NOMO-1 (cell line): ENCODE data around the gene SLC6A5.

Experiments used
- DNase-seq, 2 experiments: peaks; one replicate each; lab custom pipeline; 2025; ENCODE audit not compliant: unreplicated experiment in 2 of 2; lab: John Stamatoyannopoulos, UW

The SLC6A5 gene

DNA sequence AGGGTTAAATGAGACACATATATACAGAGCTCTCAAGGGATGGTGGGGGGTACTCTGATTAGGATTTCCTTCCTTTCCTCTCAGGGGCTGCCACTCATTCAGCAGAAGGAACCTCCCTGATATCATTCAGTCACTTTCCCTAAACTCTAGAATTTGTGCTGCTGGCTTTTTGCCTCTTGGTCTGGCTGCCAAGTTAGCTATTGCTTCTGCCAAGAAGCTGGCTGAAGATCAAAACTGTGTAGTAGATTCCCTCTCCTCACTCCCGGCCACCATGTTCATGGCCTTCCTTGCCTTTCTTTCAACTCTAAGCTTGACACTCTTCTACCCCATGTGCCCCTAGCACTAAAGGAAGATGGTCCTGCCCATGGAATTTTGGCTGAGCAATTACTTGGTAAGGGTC lies 18.7 kb downstream of the SLC6A5 start:
- DNase-seq, result no peak

- no peak for DNase-seq
Measured at GRCh38 chr11:20620988-20621387, 21.6 kb downstream of the SLC6A5 start.

DNA sequence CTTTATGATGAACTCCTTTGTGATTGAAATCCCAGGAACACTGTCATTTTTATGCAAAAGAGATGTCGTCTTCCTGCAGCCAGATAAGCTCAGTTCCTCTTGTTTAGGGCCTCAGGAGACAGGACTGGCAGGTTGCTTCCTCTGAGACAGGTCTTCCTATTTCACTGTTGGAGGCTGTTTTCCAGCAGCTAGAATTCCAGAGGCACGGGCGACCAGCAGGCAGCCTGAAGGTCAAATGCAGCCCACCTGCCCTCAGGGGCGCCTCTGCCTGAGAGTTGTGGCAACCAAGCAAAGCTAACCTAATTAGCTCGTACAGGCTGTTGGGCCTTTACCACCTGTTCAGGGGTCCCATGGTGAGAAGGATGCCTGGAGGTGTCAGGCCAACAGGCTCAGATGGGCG lies 22.3 kb downstream of the SLC6A5 start:
- DNase-seq, result no peak

GRCh38 chr11:20623252-20623651 lies 23.8 kb downstream of the SLC6A5 start:
- peak; percentile 35 to 70 for DNase-seq

DNA sequence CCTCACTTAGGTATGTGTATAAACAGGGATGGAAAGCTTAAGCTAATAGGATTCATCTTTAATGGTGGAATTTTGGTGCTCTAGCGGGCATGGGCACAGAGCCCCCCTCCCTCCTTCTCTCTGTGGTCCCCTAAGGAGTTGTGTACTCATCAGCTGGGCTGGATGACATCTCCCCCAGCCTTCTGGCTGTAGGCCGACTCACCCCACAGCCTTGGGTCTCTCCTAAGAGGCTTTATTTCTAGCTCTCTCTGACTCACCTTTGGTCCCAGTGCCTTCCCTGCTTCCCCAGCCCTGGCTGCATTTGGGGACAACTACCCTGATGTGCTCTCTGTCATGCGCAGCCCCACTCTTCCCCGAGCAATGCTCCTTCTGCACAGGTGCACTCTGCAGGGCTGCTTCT lies 26.9 kb downstream of the SLC6A5 start:
- DNase-seq, result no peak

- DNase-seq, result no peak
Measured at GRCh38 chr11:20627026-20627425, 27.6 kb downstream of the SLC6A5 start.

- no peak for DNase-seq
Measured at GRCh38 chr11:20627701-20628100, 28.3 kb downstream of the SLC6A5 start.

DNA sequence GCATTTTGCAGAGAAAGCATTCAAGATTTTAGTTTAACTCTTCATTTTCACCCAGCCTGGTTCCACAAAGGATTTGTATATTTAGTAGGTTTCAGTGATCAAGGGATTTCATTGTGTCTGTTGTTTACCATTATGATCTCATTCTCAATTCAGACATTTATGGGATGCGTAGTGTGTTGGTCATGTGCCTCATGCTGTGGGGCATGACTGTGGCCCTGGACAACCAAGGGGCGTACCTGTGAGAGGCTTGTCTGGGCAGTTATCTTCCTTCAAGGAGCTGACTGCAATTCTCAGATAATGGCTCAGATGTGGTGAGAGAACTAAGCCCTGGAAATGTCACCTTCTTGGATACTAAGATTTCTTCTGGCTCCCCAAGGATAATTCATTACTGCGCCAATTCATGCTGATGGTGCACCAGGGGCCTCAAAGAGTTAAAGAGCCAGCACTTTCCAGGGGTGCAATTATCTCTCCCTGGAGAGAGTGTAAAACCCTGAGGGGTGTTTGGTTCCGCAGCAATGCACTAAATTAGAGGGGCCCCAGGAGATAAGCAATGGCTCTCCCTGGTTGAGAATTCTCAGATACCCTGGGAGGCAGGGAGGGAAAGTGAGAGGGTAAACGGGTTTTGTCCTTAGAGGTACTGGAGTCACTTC lies 32.2 kb downstream of the SLC6A5 start:
- DNase-seq, result no peak

- DNase-seq, result no peak
Measured at GRCh38 chr11:20632169-20632532, 32.7 kb downstream of the SLC6A5 start.

GRCh38 chr11:20634044-20634443 lies 34.6 kb downstream of the SLC6A5 start:
- no peak for DNase-seq

GRCh38 chr11:20634781-20635180 lies 35.4 kb downstream of the SLC6A5 start:
- no peak for DNase-seq

- DNase-seq, result no peak
Measured at GRCh38 chr11:20638074-20638473, 38.7 kb downstream of the SLC6A5 start.

DNA sequence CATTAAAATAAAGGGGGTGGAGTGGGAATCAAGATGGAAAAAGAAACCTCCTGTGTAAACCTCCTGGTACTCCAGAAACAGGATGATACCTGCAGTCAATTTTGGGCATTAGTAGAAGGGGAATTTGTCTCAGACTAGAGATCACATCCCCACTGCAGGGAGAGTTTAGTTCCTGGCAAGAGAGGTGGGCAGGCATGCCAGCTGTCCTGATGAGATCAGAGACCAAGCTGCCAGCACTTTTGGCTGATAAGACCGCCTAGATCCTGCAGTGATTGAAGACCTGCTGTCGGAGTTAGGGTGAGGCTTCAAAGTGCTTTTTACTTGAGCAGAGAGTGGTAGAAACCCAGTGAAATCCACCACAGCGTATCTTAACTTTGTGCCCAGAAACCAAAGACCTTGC lies 40.3 kb downstream of the SLC6A5 start:
- DNase-seq, result no peak

DNA sequence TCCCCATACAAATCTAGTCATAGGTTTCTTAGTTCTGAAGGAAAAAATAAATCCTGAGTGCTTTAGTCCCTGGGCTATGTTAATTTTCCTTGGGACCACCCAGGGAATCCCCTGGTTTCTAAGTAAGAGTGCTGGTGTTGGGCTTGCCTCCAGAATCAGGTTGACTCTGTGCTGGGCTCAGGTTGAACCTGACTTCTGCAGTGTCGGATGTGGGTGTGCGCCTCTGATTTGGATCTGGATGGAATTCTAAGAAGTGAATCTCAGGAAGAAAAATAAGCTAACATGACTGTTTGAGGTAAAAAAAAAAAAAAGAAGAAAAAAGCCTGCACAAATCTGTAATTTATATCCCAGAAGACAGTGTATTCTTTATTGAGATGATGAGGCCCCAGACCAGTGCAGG lies 41.0 kb downstream of the SLC6A5 start:
- DNase-seq, result no peak

DNA sequence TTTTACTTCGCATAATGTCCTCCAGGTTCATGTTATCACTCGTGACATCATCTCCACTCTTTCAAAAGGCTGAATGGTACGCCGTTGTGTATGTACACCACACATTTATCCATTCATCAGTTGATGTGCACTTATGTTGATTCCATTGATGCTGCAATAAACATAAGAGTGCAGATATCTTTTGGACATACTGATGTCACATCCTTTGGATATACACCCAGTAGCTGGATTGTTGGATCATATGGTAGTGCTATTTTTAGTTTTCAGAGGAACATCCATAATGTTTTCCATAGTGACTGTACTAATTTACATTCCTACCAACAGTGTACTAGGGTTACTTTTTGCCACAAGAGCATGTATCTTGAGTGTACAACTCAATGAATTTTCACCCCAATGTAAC lies 45.0 kb downstream of the SLC6A5 start:
- DNase-seq, result no peak

GRCh38 chr11:20647976-20648565 lies 48.7 kb downstream of the SLC6A5 start:
- DNase-seq, result peak in 1 of 2 experiments; percentile 10

GRCh38 chr11:20652150-20652806 lies 52.9 kb downstream of the SLC6A5 start:
- no peak for DNase-seq

GRCh38 chr11:20654038-20654437 lies 54.6 kb downstream of the SLC6A5 start:
- no peak for DNase-seq

DNA sequence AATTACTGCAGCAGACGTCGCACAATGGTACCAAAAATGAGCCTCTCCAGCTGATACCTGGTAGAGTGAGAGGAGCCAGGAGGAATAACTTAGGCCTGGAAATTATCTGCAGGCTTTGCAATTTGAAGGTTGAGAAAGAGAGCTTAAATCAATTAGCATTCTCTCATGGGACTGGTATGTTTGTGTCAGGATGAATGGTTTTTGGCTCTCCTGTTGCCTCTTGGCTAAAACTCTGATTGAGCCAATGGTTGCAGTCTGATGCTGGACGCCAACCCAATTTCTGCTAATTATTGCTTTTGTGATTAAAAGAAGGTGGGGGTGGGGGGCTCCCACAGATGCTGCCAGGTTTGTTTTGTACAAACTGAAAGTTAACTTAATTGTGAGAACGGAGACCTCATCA lies 57.5 kb downstream of the SLC6A5 start:
- no peak for DNase-seq

GRCh38 chr11:20658135-20658534 lies 58.7 kb downstream of the SLC6A5 start:
- no peak for DNase-seq

DNA sequence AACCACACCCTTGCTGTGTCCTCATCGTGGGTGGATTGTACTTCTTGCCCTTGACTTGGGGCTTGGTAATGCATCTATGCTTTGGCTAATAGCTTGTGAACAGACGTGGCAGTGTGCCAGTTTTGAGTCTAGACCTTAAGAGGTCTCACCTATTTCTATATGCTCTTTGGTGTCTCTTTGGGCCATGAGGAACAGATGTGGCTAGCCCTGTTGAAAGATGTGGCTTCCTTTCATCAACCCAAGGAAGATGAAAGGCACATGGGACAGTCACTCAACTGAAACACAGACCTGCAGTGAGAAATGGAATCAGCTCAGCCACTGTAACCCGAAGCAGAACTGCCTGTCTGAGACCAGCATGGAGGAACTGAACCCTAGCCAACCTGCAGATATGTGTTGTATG lies 62.0 kb downstream of the SLC6A5 start:
- DNase-seq, result no peak

GRCh38 chr11:20661850-20662249 lies 62.4 kb downstream of the SLC6A5 start:
- DNase-seq, result no peak
